HUES48 (cell line): Measurements from ENCODE around the gene TRAK2.
"Not testable (repeated sequence)": the region's sequence is repeated elsewhere in the genome, so short reads cannot be mapped to it uniquely, and the experiment has no call there.

Source experiments
- H3K27ac ChIP-seq: one replicate; pipeline ENCODE4 v1.7.0; 2013; ENCODE audit warnings: low read depth, low read length, inconsistent platforms
- H3K27me3 ChIP-seq: 2 replicates; pipeline ENCODE4 v1.6.1; 2013; ENCODE audit warnings: mild to moderate bottlenecking, low read length; ENCODE audit not compliant: control insufficient read depth, insufficient read depth
- H3K36me3 ChIP-seq: 2 replicates; pipeline ENCODE4 v1.6.1; 2013; ENCODE audit warnings: low read length; ENCODE audit not compliant: control insufficient read depth, insufficient read depth
- H3K4me1 ChIP-seq: 2 replicates; pipeline ENCODE4 v1.6.1; 2013; ENCODE audit warnings: mild to moderate bottlenecking, low read length; ENCODE audit not compliant: control insufficient read depth, insufficient read depth
- H3K4me3 ChIP-seq: 2 replicates; pipeline ENCODE4 v1.5.1; 2013; ENCODE audit warnings: mild to moderate bottlenecking, low read depth, low read length
- H3K9ac ChIP-seq: 2 replicates; pipeline ENCODE4 v1.6.1; 2013; ENCODE audit warnings: mild to moderate bottlenecking, low read depth, low read length, moderate library complexity
- H3K9me3 ChIP-seq: 2 replicates; pipeline ENCODE4 v1.6.1; 2013; ENCODE audit warnings: low read length; ENCODE audit not compliant: control insufficient read depth, insufficient read depth

The TRAK2 gene

DNA sequence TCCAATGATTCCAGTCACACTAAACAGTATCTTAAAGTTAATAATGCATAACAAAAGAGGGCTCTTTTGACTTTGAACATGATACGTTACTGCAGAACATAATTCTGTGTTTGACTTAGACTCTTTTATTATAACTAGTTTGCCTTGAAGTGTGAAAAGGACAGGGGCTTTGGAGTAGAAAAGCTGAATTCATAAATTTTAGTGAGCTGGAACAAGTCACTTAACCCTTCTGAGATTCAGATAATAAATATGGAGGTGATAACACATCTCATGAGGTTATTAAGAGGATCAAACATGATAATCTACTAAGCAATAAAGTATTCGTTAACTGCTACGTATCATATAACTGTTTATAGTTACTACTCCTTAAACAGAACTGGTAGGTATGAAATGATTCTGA, 49.4 kb downstream of the TRAK2 start:
- Histone ChIP-seq H3K27me3 (no peaks in the 10 kb centered on the region), H3K4me3 (no peak overlapping the region), H3K27ac (no peak overlapping the region), H3K9ac (no peak overlapping the region), H3K9me3 (no peaks in the 10 kb centered on the region), H3K36me3 (peaks cover 13% of the 10 kb centered on the region), H3K4me1 (no peaks in the 10 kb centered on the region)

DNA sequence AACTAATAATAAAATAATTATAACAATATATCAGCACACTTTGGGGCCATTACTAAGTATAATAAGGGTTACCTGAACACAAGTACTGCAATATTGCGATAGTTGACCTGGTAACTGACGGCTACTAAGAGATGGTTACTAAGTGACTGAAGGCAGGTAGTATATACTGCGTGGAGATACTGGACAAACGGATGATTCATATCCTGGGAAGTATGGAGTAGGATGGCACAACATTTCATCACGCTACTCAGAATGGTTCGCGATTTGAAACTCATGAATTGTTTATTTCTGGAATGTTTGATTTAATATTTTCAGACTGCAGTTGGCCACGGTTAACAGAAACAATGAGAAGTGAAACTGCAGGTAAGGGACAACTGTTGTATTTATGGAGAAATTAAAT, 54.7 kb downstream of the TRAK2 start:
- Histone ChIP-seq H3K27me3 (no peaks in the 10 kb centered on the region), H3K27ac (no peak overlapping the region), H3K36me3 (peaks cover 57% of the 10 kb centered on the region), H3K9ac (no peak overlapping the region), H3K4me3 (no peak overlapping the region), H3K4me1 (no peaks in the 10 kb centered on the region), H3K9me3 (no peaks in the 10 kb centered on the region)

DNA sequence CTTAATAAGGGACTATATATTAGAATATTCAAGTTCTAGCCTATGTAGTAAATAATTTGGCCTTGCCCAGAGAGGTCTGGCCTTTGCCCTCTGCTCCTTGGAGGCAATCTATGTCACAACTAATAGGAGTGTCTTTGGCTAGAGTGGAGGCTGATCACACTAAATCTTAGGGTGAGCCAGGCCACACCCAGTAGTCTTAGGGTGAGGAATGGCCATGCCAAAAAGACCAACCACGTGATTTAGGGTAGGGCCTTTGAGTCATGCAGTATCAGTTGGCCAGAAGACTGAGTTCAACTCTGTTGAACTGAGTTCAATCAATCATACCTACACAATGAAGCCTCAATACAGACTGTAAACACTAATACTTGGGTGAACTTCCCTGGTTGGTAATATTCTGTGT, 68.1 kb downstream of the TRAK2 start:
- Histone ChIP-seq H3K36me3 (peaks cover 55% of the 10 kb centered on the region), H3K27ac (no peak overlapping the region), H3K4me3 (no peak overlapping the region), H3K4me1 (peaks cover 11% of the 10 kb centered on the region), H3K27me3 (no peaks in the 10 kb centered on the region), H3K9me3 (no peaks in the 10 kb centered on the region), H3K9ac (no peak overlapping the region)

DNA sequence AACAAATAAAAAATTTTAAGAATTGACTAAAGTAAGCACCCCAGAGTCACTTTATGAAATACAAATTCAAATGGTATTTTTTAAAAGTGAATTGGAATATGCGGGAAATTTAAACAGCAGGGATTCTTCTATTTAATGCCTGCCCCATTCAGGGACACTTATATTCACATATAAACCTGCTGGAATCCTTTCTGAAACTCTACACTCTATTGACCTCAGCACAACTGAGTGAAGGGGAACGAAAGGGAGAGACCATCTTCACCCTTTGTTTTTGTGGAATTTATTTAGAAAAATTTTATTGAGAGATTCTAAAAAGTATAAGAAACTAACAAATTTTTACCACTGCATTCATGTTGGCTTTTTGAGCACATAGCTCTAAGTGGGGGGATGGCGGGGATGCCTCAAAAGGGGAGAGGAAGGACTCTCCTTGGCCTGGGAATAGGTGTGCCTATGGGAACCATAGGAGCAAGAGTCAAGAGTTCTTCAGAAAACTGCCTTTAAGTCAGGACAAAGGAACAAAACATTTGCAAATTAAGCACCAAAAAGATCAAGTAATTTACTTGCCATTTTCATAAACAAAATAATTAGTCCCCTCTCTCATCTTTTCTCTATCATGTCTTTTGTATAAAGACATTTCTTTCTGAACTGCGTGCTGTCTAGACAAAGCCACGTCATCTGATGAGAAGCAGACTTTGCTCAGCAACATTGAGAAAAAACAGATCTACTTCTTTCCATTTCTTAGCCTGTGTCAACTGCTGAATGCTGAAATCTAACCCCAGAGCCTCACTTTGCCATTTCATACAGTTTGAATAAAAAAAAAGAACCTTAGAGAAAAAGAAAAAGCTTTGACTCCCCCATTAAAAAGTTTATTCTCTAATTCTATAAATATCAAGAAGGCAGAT, 72.5 kb downstream of the TRAK2 start:
- Histone ChIP-seq H3K9ac (no peak overlapping the region), H3K27ac (peak overlapping the region; percentile 13), H3K9me3 (no peaks in the 10 kb centered on the region), H3K4me3 (no peak overlapping the region), H3K27me3 (no peaks in the 10 kb centered on the region), H3K36me3 (peaks cover 27% of the 10 kb centered on the region), H3K4me1 (peaks cover 13% of the 10 kb centered on the region)

DNA sequence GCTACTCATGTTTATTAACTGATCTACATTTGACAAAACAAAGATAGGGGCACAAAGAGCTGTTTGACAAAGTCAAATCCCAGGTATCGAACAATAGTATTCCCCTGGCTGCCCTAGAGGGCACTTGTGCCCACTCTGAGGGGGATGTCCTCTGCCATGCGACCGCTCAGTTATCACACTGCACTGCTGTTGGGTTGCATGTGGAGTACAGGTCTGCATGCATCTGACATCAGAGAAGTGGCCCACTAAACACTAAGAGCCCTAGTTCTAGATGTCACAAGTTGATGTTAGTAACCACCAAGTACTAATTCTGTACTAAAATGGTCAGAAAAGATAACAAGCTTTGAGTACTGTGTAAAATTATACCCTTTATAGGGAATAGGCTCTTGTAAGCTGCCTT, 74.0 kb downstream of the TRAK2 start:
- Histone ChIP-seq H3K27ac (no peak overlapping the region), H3K36me3 (peaks cover 15% of the 10 kb centered on the region), H3K9ac (no peak overlapping the region), H3K27me3 (no peaks in the 10 kb centered on the region), H3K9me3 (no peaks in the 10 kb centered on the region), H3K4me1 (peaks cover 13% of the 10 kb centered on the region), H3K4me3 (no peak overlapping the region)

DNA sequence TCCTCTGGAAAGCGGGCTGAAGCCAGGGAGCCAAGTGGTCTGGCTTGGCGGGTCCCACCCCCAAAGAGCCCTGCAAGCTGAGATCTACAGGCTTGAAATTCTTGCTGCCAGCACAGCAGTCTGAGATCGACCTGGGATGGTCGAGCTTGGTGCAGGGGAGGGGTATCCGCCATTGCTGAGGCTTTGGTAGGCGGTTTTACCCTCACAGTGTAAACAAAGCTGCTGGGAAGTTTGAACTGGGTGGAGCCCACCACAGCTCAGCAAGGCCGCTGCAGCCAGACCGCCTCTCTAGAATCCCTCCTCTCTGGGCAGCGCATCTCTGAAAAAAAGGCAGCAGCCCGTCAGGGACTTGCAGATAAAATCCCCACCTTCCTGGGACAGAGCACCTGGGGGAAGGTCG, 81.5 kb downstream of the TRAK2 start:
- no peaks in the 10 kb centered on the region for H3K27me3 ChIP-seq
- H3K4me3 ChIP-seq, result no peak overlapping the region
- H3K9me3 ChIP-seq, result no peaks in the 10 kb centered on the region
- no peaks in the 10 kb centered on the region for H3K36me3 ChIP-seq
- H3K9ac ChIP-seq, result no peak overlapping the region
- H3K27ac ChIP-seq, result no peak overlapping the region
- H3K4me1 ChIP-seq, result no peaks in the 10 kb centered on the region

DNA sequence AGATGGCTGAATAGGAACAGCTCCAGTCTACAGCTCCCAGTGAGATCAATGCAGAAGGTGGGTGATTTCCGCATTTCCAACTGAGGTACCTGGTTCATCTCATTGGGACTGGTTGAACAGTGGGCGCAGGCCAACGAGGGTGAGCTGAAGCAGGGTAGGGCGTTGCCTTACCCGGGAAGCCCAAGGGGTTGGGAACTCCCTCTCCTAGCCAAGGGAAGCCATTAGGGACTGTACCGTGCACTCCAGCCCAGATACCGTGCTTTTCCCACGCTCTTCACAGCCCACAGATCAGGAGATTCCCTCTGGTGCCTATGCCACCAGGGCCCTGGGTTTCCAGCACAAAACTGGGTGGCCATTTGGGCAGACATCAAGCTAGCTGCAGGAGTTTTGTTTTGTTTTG, 81.9 kb downstream of the TRAK2 start:
- not testable (repeated sequence) for H3K9ac ChIP-seq, H3K4me1 ChIP-seq, H3K27ac ChIP-seq, H3K9me3 ChIP-seq, H3K27me3 ChIP-seq, H3K4me3 ChIP-seq, H3K36me3 ChIP-seq

DNA sequence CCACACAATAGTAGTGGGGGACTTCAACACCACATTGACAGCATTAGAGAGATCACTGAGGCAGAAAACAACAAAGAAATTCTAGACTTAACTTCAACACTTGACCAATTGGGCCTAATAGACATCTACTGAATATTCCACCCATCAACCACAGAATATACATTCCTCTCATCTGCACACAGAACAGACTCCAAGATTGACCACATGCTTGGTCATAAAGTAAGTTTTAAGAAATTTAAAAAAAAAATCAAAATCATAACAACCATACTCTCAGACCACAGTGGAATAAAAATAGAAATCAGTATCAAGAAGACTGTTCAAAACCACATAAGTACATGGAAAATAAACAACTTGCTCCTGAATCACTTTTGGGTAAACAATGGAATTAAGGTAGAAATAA, 85.1 kb downstream of the TRAK2 start:
- H3K4me1 ChIP-seq, result no peaks in the 10 kb centered on the region
- no peak overlapping the region for H3K27ac ChIP-seq
- no peaks in the 10 kb centered on the region for H3K9me3 ChIP-seq
- H3K27me3 ChIP-seq, result no peaks in the 10 kb centered on the region
- no peak overlapping the region for H3K4me3 ChIP-seq
- no peak overlapping the region for H3K9ac ChIP-seq
- H3K36me3 ChIP-seq, result no peaks in the 10 kb centered on the region

DNA sequence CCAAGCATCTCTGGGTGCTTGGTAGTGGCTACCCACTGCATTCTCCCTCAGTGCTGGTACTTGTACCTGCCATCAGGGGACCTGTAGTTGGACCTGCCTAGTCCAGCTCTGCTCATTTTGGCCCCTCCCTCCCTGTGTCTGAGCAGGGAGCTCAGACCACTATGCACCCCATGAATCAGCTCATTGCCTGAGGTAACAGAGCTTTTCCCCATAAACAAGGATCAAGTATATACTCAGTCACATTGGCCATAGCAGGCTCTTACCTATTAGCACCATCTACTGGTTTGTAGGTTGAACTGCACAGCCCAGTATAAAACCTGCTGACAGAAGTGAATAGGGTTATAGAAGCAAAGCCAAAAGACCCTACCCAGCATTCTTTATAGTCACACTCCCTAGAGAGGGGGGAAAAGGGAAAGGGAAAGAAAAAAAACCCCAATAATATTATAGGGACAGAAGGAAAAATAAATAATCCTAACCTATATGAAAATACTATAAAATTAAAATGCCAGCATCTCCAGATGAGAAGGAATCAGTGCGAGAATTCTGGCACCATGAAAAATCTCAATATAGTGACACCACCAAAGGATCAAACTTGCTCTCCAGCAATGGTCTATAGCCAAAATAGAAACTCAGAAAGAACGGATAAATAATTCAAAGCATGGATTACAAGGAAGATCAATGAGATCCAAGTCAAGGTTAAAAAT, 87.2 kb downstream of the TRAK2 start:
- Histone ChIP-seq H3K4me1 (no peaks in the 10 kb centered on the region), H3K27me3 (no peaks in the 10 kb centered on the region), H3K9me3 (no peaks in the 10 kb centered on the region), H3K9ac (no peak overlapping the region), H3K27ac (no peak overlapping the region), H3K4me3 (no peak overlapping the region), H3K36me3 (no peaks in the 10 kb centered on the region)

DNA sequence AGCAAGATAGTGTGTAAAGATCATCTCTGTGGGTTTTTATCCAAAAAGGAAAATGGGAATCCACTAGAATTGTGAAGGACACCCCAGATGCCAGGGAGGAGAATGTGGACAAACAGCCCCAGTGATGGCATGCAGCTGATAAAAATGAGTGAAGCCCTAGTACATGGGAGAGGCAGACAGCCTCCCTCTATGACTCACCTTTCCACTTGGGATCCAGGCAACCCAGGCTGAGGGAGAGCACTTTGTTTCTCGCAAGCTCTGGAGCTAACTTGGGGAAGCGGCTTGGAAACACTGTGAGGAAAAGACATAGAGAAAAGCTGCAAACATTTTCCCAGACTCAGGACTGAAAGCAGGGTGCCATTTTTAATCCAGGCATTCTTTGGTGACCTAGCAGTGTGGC, 88.9 kb downstream of the TRAK2 start:
- Histone ChIP-seq H3K36me3 (no peaks in the 10 kb centered on the region), H3K27ac (no peak overlapping the region), H3K4me3 (no peak overlapping the region), H3K9me3 (no peaks in the 10 kb centered on the region), H3K27me3 (no peaks in the 10 kb centered on the region), H3K4me1 (peaks cover 1% of the 10 kb centered on the region; the same call in 1 of the 2 replicates), H3K9ac (no peak overlapping the region)

DNA sequence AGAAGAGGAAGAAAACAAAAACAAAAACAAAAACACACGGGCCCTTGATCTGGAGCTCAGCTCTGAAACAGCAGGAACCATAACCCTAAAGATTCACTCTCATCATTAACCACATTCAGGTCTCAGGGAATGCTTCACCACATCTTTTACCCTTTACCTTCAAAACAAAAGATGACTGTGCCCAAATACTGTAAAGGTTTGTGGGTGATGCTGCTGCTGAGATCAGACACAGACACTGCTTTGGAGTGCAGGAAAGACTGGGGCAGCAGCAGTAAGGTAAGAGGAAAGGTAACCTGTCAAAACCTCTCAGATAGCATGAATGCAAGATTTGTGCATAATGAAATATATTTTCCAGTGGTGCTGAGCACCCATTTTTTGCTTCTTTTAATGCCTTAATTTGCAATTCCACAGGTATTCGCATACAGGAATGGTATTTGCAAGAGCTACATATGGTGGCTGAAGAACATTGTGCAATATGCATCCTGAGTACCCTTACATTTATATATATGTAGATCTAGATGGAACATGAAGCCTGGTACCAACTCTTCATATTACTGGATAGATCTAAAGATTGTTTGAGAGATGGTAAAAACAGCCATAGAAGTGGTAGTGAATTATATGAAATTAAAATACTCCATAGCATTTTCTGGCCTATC, 90.1 kb downstream of the TRAK2 start:
- H3K9me3 ChIP-seq, result no peaks in the 10 kb centered on the region
- H3K27me3 ChIP-seq, result no peaks in the 10 kb centered on the region
- no peaks in the 10 kb centered on the region for H3K36me3 ChIP-seq
- H3K4me1 ChIP-seq, result peaks cover 3% of the 10 kb centered on the region; the same call in 1 of the 2 replicates
- H3K4me3 ChIP-seq, result no peak overlapping the region
- H3K27ac ChIP-seq, result no peak overlapping the region
- H3K9ac ChIP-seq, result no peak overlapping the region
